NCI-H446 treated with DMSO at 0.1 percent for 48 hours (cell line): Measurements from ENCODE around the gene UPK3BL1.
"Not testable (repeated sequence)": the region's sequence is repeated elsewhere in the genome, so short reads cannot be mapped to it uniquely, and the experiment has no call there.

Experiments used
- DNase-seq: peaks from one replicate; lab custom pipeline; 2025; lab: John Stamatoyannopoulos, UW

Gene UPK3BL1

DNA sequence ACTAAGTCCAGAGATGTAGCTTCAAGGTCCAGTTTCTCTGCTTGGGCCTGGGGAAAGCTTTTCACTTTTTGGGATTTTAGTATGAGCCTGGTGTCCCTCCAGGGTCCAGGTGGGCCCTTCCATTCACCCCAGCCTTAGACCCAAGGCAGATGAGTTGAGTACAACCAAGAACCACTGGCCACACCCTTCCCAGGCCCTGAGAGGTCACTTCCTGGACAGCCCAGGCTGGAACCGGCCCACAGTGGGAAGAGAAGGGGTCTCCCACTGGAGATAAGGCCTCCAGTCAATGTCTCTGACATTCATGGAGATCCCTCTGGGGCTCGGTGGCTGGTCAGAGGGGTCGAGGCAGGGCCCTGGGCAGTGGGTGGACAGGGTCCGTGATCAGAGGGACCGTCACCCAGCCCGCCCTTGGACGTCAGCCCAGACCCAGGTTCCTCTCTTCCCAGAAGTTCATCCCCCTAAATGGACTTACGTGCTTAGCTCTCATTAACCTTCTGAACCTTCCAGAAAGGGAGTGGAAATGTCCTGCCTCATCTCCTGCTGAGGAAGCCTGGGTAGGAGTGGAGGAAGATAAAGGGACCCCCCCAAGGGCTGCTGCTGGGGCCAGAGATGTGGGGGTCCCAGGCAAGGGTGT is 15.2 kb downstream of the UPK3BL1 start:
- DNase-seq = not testable (repeated sequence)

DNA sequence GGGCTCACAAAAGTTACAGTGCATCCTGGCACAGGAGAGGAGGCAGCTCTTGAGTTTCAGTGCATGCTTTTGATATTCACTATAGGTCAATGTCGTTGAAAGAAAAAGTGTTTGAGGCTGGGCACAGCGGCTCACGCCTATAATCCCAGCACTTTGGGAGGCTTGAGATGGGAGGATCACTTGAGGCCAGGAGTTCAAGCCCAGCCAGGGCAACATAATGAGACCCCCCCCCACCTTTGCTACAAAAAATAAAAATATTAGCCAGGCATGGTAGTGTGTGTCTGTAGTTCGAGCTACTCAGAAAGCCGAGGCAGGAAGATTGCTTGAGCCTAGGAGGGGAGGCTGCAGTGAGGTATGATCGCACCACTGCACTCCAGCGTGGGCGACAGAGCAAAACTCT is 24.5 kb downstream of the UPK3BL1 start:
- not testable (repeated sequence) for DNase-seq

DNA sequence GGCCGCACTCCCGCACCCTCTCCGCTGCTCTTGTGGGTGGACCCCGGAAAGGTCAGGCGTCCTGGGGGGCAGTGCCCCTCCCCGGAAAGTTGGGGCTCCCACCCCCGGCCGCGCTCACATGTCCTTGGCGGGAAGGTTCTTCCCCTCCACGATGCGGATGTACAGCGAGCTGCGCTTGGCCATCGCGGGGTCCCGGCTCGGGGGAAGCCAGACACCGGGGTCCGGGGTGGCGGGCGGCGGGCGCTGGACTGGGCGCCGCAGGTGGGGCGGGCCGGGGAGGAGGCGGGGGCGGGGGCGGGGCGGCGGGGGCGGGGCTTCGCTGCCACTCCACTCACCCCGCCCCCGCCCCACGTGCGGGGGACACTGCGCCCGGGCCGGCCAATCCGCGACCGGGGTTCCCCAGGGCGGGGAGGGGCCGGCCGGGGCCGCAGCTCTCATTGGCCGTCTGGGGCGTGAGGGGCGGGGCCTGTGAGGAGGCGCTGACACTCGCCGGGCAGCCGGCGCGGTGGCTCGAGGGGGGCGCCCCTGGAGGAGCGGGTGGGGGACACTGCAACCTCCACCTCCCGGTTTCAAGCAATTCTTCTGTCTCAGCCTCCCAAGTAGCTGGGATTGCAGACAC is 26.0 kb downstream of the UPK3BL1 start, which contains the start of gene RASA4:
RASA4 (minus strand) TSS at position 250 of the 619 bp plus-strand sequence; CDS start at position 183, 67 bp downstream.
- not testable (repeated sequence) for DNase-seq

DNA sequence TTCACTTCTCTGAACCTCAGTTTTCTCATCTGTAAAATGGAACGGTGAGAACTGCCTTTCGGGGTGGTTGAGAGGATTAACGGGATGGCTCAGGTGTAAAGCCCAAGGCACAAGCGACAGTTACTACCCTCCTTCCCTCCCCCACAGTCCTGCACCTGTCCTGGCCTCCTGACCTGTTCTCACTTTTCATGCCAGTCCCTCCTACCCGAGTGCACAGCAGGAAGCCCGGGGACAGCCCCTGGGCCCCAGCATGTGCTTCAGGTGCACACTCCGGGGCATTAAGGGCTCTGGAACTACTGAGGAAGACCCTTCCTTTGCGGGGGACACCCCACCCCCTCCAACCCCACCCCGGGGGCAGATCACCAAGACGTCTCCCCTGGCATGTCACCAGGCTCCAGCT is 26.7 kb downstream of the UPK3BL1 start:
- DNase-seq = not testable (repeated sequence)

DNA sequence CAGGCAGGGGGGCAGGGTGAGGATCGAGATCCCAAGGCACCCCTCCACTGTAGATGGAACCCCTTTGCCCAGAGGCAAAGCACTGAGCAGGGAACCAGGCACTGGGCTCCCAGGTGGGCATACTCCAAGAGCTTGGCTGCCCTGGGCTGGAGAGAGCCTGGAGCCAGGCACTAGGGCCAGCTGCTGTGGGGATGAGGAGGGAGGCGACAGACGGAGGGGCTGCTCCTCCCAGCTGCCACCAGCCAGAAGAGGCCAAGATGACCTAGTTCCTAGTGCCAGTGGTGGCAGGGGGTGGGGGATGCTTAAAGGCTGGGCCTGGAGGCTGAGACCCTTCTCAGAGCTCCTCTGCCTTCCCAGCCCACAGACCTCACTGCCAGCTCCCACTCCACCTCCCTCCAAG is 27.7 kb downstream of the UPK3BL1 start:
- not testable (repeated sequence) for DNase-seq

DNA sequence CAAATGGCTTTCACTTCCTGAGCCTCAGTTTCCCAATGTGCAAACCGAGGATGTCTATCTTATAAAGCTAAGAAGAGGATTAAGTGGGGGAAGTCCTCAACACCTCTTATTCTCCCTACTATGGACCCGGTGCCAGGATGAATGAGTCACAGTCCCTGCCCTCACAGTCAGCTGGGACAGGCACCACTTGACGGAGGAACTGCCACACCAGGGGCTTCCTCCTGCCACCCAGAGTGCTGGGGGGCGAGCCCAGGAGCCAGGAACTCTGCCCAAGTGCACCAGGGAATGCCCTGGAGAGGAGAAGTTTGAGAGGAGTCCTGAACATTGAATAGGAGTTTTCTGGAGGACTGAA is 28.3 kb downstream of the UPK3BL1 start:
- DNase-seq = not testable (repeated sequence)

DNA sequence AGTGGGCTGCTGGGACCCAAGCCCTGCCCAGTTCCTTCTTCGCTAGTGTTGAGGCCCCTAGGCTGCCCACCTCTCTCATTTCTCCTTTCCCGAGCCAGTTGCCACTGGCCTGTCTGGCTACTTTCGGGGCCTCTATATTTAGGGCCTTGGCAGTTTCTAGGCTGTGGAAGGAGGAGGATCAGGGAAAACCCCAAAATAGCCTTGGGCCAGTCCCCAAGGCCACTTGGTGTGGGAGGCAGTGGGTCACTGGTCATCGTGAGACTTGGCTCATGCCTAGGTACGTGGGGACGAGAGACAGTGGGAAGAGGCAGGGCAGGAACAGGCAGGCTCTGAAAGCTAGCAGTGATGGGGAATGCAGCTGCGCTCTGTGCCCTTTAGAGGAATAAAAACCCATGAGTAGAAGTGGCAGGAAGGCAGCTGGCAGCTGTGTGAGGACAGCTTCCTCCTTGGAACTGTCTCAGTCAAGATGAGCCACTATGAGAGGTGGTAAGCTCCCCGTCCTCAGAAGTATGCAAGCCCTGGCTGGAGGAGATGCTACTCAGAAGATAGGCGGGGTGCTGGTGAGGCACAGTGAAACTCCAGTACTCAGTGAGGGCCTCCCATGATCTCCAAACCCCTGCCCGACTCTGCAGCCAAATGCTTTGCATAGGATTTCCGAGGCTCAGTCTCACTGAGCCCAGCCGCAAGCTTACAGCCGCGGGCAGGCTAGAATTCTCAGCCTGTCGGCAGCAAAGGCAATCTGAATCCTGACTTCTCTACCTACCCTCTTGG is 28.8 kb downstream of the UPK3BL1 start:
- DNase-seq = not testable (repeated sequence)

DNA sequence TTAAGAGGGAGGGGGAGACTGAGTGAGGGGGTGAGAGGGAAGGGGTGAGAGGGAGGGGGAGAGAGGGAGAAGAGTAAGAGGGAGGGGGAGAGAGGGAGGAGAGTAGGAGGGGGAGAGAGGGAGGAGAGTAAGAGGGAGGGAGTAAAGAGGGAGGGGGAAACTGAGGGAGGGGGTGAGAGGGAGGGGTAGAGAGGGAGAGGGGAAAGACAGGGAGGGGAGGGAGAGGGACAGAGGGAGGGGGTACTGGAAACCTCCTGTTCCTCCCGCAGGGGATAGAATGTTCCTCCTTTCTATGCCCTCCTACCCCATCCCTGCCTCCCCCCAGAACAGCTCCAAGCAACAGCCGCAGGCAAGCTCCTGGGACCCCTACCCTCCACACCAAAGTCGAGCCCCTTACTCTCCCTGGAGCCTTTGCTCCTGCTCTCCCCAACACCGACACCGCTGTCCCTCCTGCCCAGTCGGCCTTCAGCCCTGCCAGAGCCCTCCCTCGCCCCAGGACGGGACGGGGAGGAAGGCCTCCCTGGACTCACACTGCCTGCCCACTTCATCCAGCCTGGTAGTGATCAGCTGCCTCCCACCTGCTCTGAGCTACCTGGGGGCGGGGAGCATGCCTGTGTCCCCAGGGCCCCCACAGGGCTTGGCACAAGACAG is 30.8 kb downstream of the UPK3BL1 start:
- DNase-seq = not testable (repeated sequence)

DNA sequence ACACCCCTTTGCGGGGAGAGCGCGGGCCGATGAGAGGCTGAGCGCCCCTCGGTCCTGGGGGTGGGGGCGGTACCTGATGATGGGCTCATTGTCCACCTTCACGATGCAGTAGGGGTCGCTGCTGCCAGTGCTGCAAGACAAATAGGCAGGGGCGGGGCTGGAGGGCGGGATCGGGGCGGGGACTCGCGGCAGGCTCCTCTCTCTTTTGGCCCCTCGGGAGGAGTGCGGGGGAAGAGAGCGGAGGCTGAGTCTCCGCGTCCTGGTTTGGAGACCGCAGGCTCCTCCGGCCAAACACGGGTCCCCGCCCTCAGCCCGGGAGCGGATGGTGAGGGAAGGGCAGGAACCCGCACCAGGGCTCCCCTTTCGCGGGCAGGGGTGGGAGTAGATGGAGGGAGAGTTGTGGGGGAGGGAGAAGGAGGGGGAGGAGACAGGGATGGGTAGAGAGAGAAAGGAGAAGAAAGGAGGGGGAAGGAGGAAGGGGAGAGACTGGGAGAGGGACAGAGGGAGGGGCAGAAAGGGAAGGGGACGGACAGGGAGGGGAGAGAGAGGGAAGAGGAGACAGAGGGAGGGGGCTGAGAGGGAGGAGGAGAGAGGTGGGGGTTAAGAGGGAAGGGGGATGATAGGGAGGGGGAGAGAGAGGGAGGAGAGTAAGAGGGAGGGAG is 31.4 kb downstream of the UPK3BL1 start:
- not testable (repeated sequence) for DNase-seq

DNA sequence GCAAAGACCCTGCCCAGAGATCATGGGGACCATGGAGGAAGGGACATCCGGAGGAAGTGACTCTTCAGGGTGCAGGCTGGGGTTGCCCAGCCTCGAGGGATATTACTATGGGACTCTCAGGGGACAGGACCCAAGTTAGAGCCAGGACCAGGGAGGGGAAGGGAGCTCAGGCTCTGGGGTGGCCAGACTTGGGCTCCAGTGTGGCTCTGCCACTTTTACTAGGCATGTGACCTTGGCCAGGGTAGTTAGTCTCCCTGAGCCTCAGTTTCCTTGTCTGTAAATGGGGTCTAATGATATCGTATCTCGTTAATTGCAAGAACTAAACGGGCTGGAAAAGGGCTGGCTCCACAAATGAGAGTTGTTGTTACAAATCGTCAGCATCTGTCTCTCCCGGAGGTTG is 32.1 kb downstream of the UPK3BL1 start:
- not testable (repeated sequence) for DNase-seq

DNA sequence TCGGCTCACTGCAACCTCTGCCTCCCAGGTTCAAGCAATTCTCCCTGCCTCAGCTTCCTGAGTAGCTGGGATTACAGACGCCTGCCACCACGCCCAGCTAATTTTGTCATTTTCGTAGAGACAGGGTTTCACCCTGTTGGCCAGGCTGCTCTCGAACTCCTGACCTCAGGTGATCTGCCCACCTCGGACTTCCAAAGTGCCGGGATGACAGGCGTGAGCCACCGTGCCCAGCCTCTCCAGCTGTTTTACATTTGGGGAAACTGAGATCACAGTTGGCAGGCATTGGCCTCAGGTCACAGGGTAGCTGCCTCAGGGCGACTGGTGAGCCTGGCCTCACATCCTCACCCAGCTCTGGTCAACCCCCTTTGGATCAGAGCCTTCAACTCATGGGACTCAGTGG is 32.9 kb downstream of the UPK3BL1 start:
- not testable (repeated sequence) for DNase-seq

DNA sequence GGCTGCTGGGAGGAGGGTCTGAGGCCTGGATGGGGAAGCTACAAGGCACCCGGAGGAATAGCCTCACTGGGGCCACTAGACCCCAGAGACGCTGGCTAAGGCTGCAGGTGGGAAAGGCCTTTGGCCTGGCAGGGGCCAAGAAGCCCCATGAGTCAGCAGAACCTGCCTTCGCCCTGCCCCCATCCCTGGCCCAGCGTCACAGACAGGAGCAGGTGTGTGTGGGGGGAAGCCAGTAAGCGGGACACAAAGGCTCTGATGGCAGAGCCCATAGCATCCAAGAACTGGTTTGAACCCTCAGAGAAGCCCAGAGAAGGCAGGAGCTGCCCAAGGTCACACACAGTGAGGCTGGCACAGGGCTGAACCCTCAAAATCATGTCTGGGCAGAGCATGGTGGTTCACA is 35.7 kb downstream of the UPK3BL1 start:
- not testable (repeated sequence) for DNase-seq

DNA sequence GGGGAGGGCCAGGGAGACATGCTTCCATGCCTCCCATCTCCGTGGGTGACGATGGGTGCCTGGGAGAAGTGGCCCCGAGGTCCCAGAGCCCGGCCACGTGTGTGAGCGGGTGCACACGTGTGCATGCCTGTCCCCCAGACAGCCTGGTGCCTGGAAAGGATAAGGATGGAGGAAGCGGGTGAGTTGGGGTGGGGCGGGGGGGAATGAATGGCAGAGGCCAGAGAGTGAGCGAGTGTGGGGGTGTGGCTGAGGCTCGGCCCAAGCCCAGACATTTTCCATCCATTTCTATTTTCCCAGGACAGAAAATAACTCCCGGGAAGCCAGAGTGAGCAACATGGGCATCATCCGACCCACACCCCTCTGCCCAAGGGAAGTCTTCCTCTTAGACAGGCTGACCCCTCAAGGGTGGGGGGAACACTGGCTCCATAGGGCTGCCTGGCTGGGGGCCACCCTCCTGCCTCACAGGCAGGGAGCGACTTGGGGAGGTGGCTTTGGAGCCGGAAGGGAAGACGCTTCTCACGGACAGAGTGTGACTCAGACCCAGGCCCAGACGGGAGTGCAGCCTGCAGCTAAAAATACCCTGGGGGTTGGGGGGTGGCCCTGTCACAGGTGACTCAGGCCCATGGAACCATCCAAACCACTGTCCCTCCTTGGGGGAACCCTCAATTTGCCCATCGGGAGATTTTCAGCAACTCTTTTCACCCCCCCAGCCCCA is 38.0 kb downstream of the UPK3BL1 start:
- DNase-seq = not testable (repeated sequence)

DNA sequence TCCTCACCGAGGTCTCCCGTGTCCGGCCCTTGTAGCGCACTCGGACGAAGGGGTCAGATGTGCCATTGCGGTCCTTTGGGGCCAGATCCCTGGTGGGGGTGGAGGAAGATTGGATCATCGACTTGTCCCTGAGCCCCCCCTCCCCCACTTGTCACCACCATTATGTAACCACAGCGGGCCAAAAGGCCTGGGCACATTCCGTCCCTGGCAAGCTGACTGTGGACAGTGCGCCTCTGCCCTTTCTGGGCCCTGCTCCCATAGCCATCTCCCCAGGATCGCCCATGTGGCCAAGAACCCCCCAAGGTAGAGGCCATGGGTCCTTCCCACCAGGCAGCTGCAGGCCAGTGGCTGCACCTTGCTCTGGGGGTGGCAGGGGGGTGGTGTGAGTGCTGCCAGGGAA is 40.3 kb downstream of the UPK3BL1 start:
- not testable (repeated sequence) for DNase-seq

DNA sequence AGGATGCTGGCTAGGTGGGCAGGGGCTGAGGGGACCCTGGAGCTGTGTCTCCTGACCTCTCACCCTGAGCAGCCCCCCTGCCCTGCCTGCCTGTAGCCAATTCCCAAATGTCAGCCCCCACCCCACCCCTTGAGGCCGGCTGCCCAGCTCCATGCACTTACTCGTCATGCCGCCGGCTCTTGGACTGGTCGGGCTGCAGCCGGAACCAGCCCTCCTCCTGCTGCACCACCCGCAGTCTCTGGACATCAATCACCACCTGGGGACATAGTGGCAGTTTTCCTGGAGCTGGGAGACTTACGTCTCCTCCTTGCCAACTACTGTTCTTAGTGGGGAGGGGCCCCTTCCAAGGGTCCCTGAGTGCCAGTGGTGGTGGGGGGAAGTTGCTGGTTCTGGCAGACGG is 42.9 kb downstream of the UPK3BL1 start:
- DNase-seq = not testable (repeated sequence)

DNA sequence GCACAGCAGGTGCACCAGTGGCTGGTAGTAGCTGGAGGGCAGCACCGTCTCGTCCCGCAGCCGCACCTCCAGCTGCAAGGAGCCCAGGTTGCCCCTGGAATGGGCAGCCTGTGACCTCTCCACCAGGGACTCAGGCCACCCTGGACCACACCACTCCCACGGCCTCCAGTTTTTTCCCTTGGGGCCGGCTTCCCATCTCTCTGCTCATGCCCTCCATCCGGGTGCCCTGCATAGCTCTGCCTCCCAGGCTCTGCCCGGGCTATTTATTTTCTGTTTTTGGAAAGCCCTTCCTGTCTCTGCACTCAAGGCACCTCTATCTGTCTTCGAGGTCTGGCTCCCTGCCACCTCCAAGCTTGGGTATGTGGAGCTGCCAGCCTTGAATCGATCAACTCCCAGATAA is 46.6 kb downstream of the UPK3BL1 start:
- DNase-seq = not testable (repeated sequence)

DNA sequence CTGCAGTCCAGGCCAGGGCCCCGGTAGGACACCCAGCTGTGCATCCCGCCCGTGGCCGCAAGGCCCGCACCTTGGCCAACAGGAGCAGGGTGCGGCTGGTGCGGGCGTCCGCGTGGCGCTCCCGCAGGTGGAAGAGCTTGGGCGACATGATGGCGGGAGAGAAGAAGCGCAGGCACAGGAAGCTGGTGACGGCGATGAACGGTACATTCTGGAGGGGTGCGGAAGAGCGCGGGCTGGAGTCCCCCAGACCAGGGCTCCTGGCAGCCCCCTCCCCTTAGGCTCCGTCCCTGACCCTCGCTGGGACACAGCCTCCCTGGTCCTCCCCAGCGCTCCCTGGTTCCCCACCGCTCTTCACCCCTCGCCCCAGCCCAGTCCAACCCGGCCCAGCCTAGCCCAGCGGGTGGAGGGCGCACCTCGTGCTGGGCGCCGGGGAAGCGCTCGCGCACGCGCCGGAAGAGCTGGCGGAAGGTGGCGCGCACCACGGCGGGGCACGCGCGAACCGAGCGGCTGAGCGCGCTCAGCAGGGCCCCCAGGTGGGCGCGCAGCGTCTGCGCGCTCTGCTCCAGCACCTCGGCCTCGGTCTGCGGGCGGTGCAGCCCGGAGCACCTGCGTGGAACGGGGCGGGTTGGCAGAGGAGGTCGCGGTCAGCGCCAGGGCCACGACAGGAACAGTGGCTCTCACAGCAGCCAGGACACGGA is 48.8 kb downstream of the UPK3BL1 start:
- not testable (repeated sequence) for DNase-seq

DNA sequence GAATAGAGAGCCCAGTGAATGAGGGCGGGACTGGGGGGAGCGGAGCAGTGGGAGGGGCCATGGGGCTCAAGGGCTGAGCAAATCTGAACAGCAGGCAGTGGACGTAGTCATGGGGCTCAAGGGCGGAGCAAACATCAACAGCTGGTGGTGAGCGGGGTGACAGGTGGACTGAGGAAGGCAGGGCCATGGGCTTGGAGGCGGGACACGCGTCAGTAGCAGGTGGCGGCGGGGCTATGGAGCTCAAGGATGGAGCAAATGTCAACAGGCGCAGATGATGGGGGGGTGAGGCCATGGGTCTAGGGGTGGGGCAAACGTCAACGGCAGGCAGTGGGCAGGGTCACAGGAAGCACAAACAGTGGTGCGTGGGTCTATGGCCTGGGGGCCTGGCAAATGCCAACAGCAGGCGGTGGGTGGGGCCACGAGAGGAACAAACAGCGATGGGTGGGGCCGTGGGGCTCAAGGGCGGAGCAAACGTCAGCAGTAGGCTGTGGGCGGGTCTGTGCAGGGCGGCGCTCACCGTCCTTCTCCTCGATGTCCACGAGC is 50.0 kb downstream of the UPK3BL1 start:
- DNase-seq = not testable (repeated sequence)

DNA sequence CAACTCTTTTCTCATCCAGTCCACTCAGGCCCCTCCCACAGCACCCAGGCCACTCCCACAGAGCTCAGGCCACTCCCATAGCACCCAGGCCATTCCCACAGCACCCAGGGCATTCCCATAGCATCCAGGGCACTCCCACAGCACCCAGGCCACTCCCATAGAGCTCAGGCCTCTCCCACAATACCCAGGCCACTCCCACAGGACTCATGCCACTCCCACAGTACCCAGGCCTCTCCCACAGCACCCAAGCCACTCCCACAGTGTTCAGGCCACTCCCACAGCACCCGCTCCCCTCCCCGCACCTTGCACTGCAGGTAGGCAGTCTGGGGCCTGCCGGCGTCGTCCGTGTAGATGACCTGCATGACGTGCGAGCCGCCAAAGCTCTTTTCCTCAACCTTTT is 52.7 kb downstream of the UPK3BL1 start:
- DNase-seq = not testable (repeated sequence)
